HepG2 (cell line): ENCODE measurements around the gene MALT1. TPM values are rescaled to one million over a fixed set of nuclear protein-coding genes. Genes with fewer than 3 reads are reported as not detected.
A peak's percentile ranks its signal among the peaks of the same experiment; 100 is the strongest.

ENCODE experiments used
- ELF1 ChIP-seq: sonication (generic); formaldehyde crosslinking; IDR thresholded peaks from 2 replicates; pipeline ENCODE4 v1.4.0; 2020; ENCODE audit warnings: missing genetic modification reagents
- FOXA3 ChIP-seq: IDR thresholded peaks from 2 replicates; pipeline ENCODE4 v1.6.1; 2016; ENCODE audit warnings: missing genetic modification reagents, missing compliant biosample characterization
- GPBP1L1 ChIP-seq: sonication (generic); formaldehyde crosslinking; IDR thresholded peaks from 2 replicates; pipeline ENCODE4 v1.5.0; 2020; ENCODE audit warnings: mild to moderate bottlenecking, missing genetic modification reagents
- HOXA3 ChIP-seq: sonication (generic); formaldehyde crosslinking; IDR thresholded peaks from 2 replicates; pipeline ENCODE4 v1.5.0; 2020; ENCODE audit warnings: missing genetic modification reagents
- JUNB ChIP-seq: sonication (generic); formaldehyde crosslinking; IDR thresholded peaks from 2 replicates; pipeline ENCODE4 v1.8.0; 2022; ENCODE audit warnings: missing genetic modification reagents, mild to moderate bottlenecking, borderline replicate concordance
- MAFG ChIP-seq: sonication (generic); formaldehyde crosslinking; IDR thresholded peaks from 2 replicates; pipeline ENCODE4 v1.5.1; 2020; ENCODE audit warnings: mild to moderate bottlenecking, missing genetic modification reagents
- MIER2 ChIP-seq: IDR thresholded peaks from 2 replicates; pipeline ENCODE4 v1.6.1; 2016; ENCODE audit warnings: missing biosample characterization, missing genetic modification reagents
- MYC ChIP-seq: sonication (generic); formaldehyde crosslinking; IDR thresholded peaks from 2 replicates; pipeline ENCODE4 v1.9.0; 2021; ENCODE audit warnings: missing genetic modification reagents, borderline replicate concordance
- ONECUT2 ChIP-seq: sonication (generic); formaldehyde crosslinking; IDR thresholded peaks from 2 replicates; pipeline ENCODE4 v1.4.0; 2020; ENCODE audit warnings: missing genetic modification reagents
- RXRB ChIP-seq: IDR thresholded peaks from 2 replicates; pipeline ENCODE4 v1.6.1; 2016; ENCODE audit warnings: borderline replicate concordance, missing genetic modification reagents, missing compliant biosample characterization
- YEATS4 ChIP-seq: sonication (generic); formaldehyde crosslinking; IDR thresholded peaks from 2 replicates; pipeline ENCODE4 v1.4.0; 2020; ENCODE audit warnings: missing genetic modification reagents, borderline replicate concordance
- ZFAT ChIP-seq: sonication (generic); formaldehyde crosslinking; conservative IDR thresholded peaks from 2 replicates; pipeline ENCODE4 v1.8.1; 2023; ENCODE audit warnings: missing genetic modification reagents, inconsistent platforms
- ZNF207 ChIP-seq: fragments of 450-650 bp; IDR thresholded peaks from 2 replicates; pipeline ENCODE4 v1.6.1; 2016; ENCODE audit warnings: antibody characterized with exemption, borderline replicate concordance
- ZNF296 ChIP-seq: sonication (generic); formaldehyde crosslinking; conservative IDR thresholded peaks from 2 replicates; pipeline ENCODE4 v1.5.0; 2020; ENCODE audit warnings: mild to moderate bottlenecking, missing genetic modification reagents
- ZNF317 ChIP-seq: sonication (generic); formaldehyde crosslinking; IDR thresholded peaks from 2 replicates; pipeline ENCODE4 v1.5.0; 2020; ENCODE audit warnings: mild to moderate bottlenecking, missing genetic modification reagents
- ZNF33A ChIP-seq: sonication (generic); formaldehyde crosslinking; IDR thresholded peaks from 2 replicates; pipeline ENCODE4 v1.5.1; 2020; ENCODE audit warnings: missing genetic modification reagents, mild to moderate bottlenecking, moderate library complexity, borderline replicate concordance
- ZNF34 ChIP-seq: sonication (generic); formaldehyde crosslinking; IDR thresholded peaks from 2 replicates; pipeline ENCODE4 v1.4.0; 2020; ENCODE audit warnings: mild to moderate bottlenecking, missing genetic modification reagents, borderline replicate concordance
- ZNF354B ChIP-seq: sonication (generic); formaldehyde crosslinking; IDR thresholded peaks from 2 replicates; pipeline ENCODE4 v1.8.0; 2022; ENCODE audit warnings: mild to moderate bottlenecking, missing genetic modification reagents
- ZNF367 ChIP-seq: sonication (generic); formaldehyde crosslinking; IDR thresholded peaks from 2 replicates; pipeline ENCODE4 v1.4.0; 2020; ENCODE audit warnings: missing genetic modification reagents, borderline replicate concordance
- ZNF441 ChIP-seq: sonication (generic); formaldehyde crosslinking; IDR thresholded peaks from 2 replicates; pipeline ENCODE4 v1.7.0; 2021; ENCODE audit warnings: missing genetic modification reagents, borderline replicate concordance
- ZNF563 ChIP-seq: sonication (generic); formaldehyde crosslinking; IDR thresholded peaks from 2 replicates; pipeline ENCODE4 v1.8.0; 2022; ENCODE audit warnings: mild to moderate bottlenecking, moderate library complexity, missing genetic modification reagents
- ZNF616 ChIP-seq: sonication (generic); formaldehyde crosslinking; IDR thresholded peaks from 2 replicates; pipeline ENCODE4 v1.5.0; 2020; ENCODE audit warnings: low read depth, mild to moderate bottlenecking, missing genetic modification reagents
- ZNF639 ChIP-seq: conservative IDR thresholded peaks from 2 replicates; pipeline ENCODE4 v1.6.1; 2018; ENCODE audit warnings: missing genetic modification reagents
- ZNF652 ChIP-seq: IDR thresholded peaks from 2 replicates; pipeline ENCODE4 v1.6.1; 2016; ENCODE audit warnings: low read depth, borderline replicate concordance
- ZNF713 ChIP-seq: sonication (generic); formaldehyde crosslinking; IDR thresholded peaks from 2 replicates; pipeline ENCODE4 v1.4.0; 2020; ENCODE audit warnings: mild to moderate bottlenecking, missing genetic modification reagents
- ZNF75D ChIP-seq: sonication (generic); formaldehyde crosslinking; IDR thresholded peaks from 2 replicates; pipeline ENCODE4 v1.8.1; 2023; ENCODE audit warnings: missing genetic modification reagents, mild to moderate bottlenecking, borderline replicate concordance
- polyA plus RNA-seq, 8 experiments: library from polyadenylated mRNA; depleted of rRNA in 3 of 8; stranded (reverse) in 7 of 8; unstranded in 1 of 8; fragments of >200 nt; fragmentation: Illumina TruSeq in 4 of 8; extraction: Trizol in 4 of 8; gene quantifications; 2 replicates each; pipeline versions ENCODE4 v1.2.1 to v1.2.3, GENCODE V29; 2011 to 2016; ENCODE audit warnings: low read depth in 4 of 8, missing spikeins in 1 of 8, mixed read lengths in 1 of 8; ENCODE audit not compliant: insufficient read depth in 1 of 8
- total RNA-seq, 5 experiments: library from RNA; depleted of rRNA; stranded (reverse); fragments of >200 nt; fragmentation: Illumina TruSeq; extraction: Trizol; gene quantifications; 2 replicates each; pipeline ENCODE4 v1.2.3, GENCODE V29; 2016; ENCODE audit warnings: low read depth in 1 of 5
- TF ChIP-seq, protein P1 (sequence below): sonication (generic); formaldehyde crosslinking; IDR thresholded peaks from 2 replicates; pipeline ENCODE4 v1.4.0; 2020; ENCODE audit warnings: missing genetic modification reagents
- TF ChIP-seq, protein P2 (sequence below): sonication (generic); formaldehyde crosslinking; IDR thresholded peaks from 2 replicates; pipeline ENCODE4 v1.5.0; 2020; ENCODE audit warnings: missing genetic modification reagents, mild to moderate bottlenecking, borderline replicate concordance

MALT1 gene
- total and polyA plus RNA-seq, 2 of the 13 experiments (the other 11 are each of a cell fraction or from before 2014, with no cell fraction given), result 43.9 to 89.0 TPM

- TF ChIP-seq ZNF616 (CRISPR knock-in tag) (no peak), MYC (CRISPR knock-in tag) (peak; percentile 24; the same call in 1 of the 2 replicates), RXRB (CRISPR knock-in tag) (0 out of 2 replicates have a peak, but pooled peaks have one; percentile 15), ZNF75D (CRISPR knock-in tag) (no peak), ZNF713 (no peak), ZNF34 (CRISPR knock-in tag) (no peak), HOXA3 (CRISPR knock-in tag) (peak; percentile 47; the same call in 1 of the 2 replicates), ZNF563 (CRISPR knock-in tag) (0 out of 2 replicates have a peak, but pooled peaks have one; percentile 86), ZNF367 (CRISPR knock-in tag) (no peak), ZNF317 (CRISPR knock-in tag) (no peak), ZNF639 (no peak; the same call in 1 of the 2 replicates), ZNF441 (no peak), FOXA3 (no peak), ZNF33A (no peak), ZNF652 (CRISPR knock-in tag) (no peak), MIER2 (CRISPR knock-in tag) (no peak; the same call in 1 of the 2 replicates), YEATS4 (peak; percentile 74; the same call in 1 of the 2 replicates), MAFG (CRISPR knock-in tag) (no peak), ZNF296 (CRISPR knock-in tag) (no peak), ZFAT (CRISPR knock-in tag) (no peak), GPBP1L1 (no peak), ZNF354B (no peak), ELF1 (CRISPR knock-in tag) (no peak; the same call in 1 of the 2 replicates), ONECUT2 (CRISPR knock-in tag) (no peak), JUNB (CRISPR knock-in tag) (no peak), ZNF207 (no peak)
- TF ChIP-seq, protein P1, sequence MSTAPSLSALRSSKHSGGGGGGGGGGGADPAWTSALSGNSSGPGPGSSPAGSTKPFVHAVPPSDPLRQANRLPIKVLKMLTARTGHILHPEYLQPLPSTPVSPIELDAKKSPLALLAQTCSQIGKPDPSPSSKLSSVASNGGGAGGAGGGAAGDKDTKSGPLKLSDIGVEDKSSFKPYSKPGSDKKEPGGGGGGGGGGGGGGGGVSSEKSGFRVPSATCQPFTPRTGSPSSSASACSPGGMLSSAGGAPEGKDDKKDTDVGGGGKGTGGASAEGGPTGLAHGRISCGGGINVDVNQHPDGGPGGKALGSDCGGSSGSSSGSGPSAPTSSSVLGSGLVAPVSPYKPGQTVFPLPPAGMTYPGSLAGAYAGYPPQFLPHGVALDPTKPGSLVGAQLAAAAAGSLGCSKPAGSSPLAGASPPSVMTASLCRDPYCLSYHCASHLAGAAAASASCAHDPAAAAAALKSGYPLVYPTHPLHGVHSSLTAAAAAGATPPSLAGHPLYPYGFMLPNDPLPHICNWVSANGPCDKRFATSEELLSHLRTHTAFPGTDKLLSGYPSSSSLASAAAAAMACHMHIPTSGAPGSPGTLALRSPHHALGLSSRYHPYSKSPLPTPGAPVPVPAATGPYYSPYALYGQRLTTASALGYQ (CRISPR knock-in tag), result no peak
- TF ChIP-seq, protein P2, sequence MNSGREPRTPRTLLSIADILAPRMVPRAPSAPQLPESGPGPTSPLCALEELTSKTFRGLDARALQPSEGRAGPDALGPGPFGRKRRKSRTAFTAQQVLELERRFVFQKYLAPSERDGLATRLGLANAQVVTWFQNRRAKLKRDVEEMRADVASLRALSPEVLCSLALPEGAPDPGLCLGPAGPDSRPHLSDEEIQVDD (CRISPR knock-in tag), result no peak
Observed at GRCh38 chr18:58671111-58671631, at the start of gene MALT1 (continued).
